HL-60 (cell line): Measurements from ENCODE around the gene WDR35.

Source experiments
- GABPA ChIP-seq: IDR thresholded peaks from 2 replicates; pipeline ENCODE4 v1.6.1; 2012; ENCODE audit warnings: low read depth
- POLR2AphosphoS5 ChIP-seq: IDR thresholded peaks from 2 replicates; pipeline ENCODE4 v1.6.1; 2012; ENCODE audit warnings: low read depth
- TF ChIP-seq, protein P1 (sequence below): IDR thresholded peaks from one replicate; pipeline ENCODE4 v1.5.1; 2011; ENCODE audit warnings: low read length, control low read depth, inconsistent platforms; ENCODE audit not compliant: insufficient read depth
- TF ChIP-seq, protein P2 (sequence below): IDR thresholded peaks from 2 replicates; pipeline ENCODE4 v1.6.1; 2012; ENCODE audit warnings: low read depth; ENCODE audit not compliant: insufficient replicate concordance

DNA sequence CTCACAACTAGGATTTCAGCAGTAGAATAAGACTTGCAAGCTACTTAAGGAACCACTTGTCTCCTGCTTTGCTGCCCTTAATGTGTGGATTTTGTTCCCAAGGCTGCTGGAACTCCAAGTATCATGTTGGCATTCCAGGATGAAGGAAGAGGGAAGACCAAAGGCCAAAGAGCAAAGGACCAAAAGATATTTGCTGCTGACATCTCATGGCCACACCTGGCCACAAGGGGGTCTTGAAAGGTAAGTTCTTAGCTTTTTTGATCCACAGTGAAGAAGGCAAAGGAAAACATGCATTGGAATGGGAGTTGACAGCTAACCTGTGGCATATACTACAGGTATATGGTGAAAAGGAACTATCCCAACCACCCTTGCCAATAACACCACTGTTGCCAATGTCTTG is 26.4 kb upstream of the WDR35 start:
- TF ChIP-seq, protein P1, sequence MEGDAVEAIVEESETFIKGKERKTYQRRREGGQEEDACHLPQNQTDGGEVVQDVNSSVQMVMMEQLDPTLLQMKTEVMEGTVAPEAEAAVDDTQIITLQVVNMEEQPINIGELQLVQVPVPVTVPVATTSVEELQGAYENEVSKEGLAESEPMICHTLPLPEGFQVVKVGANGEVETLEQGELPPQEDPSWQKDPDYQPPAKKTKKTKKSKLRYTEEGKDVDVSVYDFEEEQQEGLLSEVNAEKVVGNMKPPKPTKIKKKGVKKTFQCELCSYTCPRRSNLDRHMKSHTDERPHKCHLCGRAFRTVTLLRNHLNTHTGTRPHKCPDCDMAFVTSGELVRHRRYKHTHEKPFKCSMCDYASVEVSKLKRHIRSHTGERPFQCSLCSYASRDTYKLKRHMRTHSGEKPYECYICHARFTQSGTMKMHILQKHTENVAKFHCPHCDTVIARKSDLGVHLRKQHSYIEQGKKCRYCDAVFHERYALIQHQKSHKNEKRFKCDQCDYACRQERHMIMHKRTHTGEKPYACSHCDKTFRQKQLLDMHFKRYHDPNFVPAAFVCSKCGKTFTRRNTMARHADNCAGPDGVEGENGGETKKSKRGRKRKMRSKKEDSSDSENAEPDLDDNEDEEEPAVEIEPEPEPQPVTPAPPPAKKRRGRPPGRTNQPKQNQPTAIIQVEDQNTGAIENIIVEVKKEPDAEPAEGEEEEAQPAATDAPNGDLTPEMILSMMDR, result no peak
- TF ChIP-seq, protein P2, sequence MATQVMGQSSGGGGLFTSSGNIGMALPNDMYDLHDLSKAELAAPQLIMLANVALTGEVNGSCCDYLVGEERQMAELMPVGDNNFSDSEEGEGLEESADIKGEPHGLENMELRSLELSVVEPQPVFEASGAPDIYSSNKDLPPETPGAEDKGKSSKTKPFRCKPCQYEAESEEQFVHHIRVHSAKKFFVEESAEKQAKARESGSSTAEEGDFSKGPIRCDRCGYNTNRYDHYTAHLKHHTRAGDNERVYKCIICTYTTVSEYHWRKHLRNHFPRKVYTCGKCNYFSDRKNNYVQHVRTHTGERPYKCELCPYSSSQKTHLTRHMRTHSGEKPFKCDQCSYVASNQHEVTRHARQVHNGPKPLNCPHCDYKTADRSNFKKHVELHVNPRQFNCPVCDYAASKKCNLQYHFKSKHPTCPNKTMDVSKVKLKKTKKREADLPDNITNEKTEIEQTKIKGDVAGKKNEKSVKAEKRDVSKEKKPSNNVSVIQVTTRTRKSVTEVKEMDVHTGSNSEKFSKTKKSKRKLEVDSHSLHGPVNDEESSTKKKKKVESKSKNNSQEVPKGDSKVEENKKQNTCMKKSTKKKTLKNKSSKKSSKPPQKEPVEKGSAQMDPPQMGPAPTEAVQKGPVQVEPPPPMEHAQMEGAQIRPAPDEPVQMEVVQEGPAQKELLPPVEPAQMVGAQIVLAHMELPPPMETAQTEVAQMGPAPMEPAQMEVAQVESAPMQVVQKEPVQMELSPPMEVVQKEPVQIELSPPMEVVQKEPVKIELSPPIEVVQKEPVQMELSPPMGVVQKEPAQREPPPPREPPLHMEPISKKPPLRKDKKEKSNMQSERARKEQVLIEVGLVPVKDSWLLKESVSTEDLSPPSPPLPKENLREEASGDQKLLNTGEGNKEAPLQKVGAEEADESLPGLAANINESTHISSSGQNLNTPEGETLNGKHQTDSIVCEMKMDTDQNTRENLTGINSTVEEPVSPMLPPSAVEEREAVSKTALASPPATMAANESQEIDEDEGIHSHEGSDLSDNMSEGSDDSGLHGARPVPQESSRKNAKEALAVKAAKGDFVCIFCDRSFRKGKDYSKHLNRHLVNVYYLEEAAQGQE, result no peak
- no peak for TF ChIP-seq POLR2AphosphoS5
- TF ChIP-seq GABPA, result no peak
